ENCODE measurements around the gene DCAF17. TPM values are rescaled to one million over a fixed set of nuclear protein-coding genes. Genes with fewer than 3 reads are reported as not detected.
A peak's percentile ranks its signal among the peaks of the same experiment; 100 is the strongest.
"Not testable (repeated sequence)": the region's sequence is repeated elsewhere in the genome, so short reads cannot be mapped to it uniquely, and the experiment has no call there.

The DCAF17 gene
- total and polyA plus RNA-seq, 3 experiments from 2014 or later, result 11.6 to 19.8 (median 19.3) TPM

GRCh38 chr2:171412571-171413175, 21.4 kb upstream of the DCAF17 start:
- Histone ChIP-seq H3K4me3 (ENCODE audit: low read length) (no peak overlapping the region), H3K36me3 (ENCODE audit: insufficient read depth, low read length) (no peaks in the 10 kb centered on the region), H3K4me1 (ENCODE audit: insufficient read depth, low read length) (peaks cover 4% of the 10 kb centered on the region), H3K27ac (ENCODE audit: low read depth, low read length) (no peak overlapping the region), H3K9me3 (ENCODE audit: low read length) (no peaks in the 10 kb centered on the region), H3K27me3 (ENCODE audit: insufficient read depth, low read length, poor library complexity, severe bottlenecking) (no peaks in the 10 kb centered on the region)
- Mint-ChIP-seq H3K27me3 (no peaks in the 10 kb centered on the region), H3K9me3 (no peaks in the 10 kb centered on the region), H3K36me3 (peaks cover 0 to 3% (median 0%) of the 10 kb centered on the region in 3 donors), H3K4me3 (no peak overlapping the region), H3K27ac (no peak overlapping the region), H3K4me1 (peaks cover 12 to 30% (median 29%) of the 10 kb centered on the region in 3 donors)
- ChIA-PET POLR2A (no interaction called here), CTCF (no interaction called here)
- no peak for DNase-seq

GRCh38 chr2:171414645-171415044, 19.4 kb upstream of the DCAF17 start:
- H3K36me3 ChIP-seq (ENCODE audit: insufficient read depth, low read length); H3K36me3 Mint-ChIP-seq; H3K27me3 ChIP-seq (ENCODE audit: insufficient read depth, low read length, poor library complexity, severe bottlenecking); DNase-seq; H3K27ac ChIP-seq (ENCODE audit: low read depth, low read length); H3K4me3 ChIP-seq (ENCODE audit: low read length); H3K27me3 Mint-ChIP-seq; H3K4me1 ChIP-seq (ENCODE audit: insufficient read depth, low read length); H3K4me3 Mint-ChIP-seq; H3K9me3 ChIP-seq (ENCODE audit: low read length); H3K9me3 Mint-ChIP-seq: not testable (repeated sequence)
- peaks cover 5 to 24% (median 22%) of the 10 kb centered on the region in 3 donors for H3K4me1 Mint-ChIP-seq
- POLR2A ChIA-PET, result interaction anchor here (0.6 to 0.7 kb wide), 2 partner anchors 293 to 327 kb away, joined by 4 to 9 read pairs; no protein-coding TSS in a partner anchor
- peak overlapping the region in 1 of 8 donors; percentile 23 for H3K27ac Mint-ChIP-seq
- CTCF ChIA-PET, result interaction anchor here (0.8 to 2.1 kb wide), 3 partner anchors 411 to 486 kb away, joined by 4 to 6 read pairs (median 4); partner anchors contain the start of gene GORASP2

GRCh38 chr2:171416009-171416926, 17.8 kb upstream of the DCAF17 start:
- H3K4me3 Mint-ChIP-seq, result peak overlapping the region in 3 of 7 donors; percentile 3 to 12 (median 3)
- no peaks in the 10 kb centered on the region for H3K27me3 ChIP-seq (ENCODE audit: insufficient read depth, low read length, poor library complexity, severe bottlenecking)
- H3K27me3 Mint-ChIP-seq, result no peaks in the 10 kb centered on the region
- ChIA-PET POLR2A (interaction anchor here (0.5 to 1.4 kb wide), 3 partner anchors 41 to 485 kb away, joined by 3 to 4 read pairs (median 3); no protein-coding TSS in a partner anchor), CTCF (interaction anchor here (0.6 to 2.5 kb wide), 22 partner anchors 9 to 492 kb away, joined by 3 to 34 read pairs (median 4); partner anchors contain the start of genes DCAF17, GORASP2 and METTL8)
- H3K4me3 ChIP-seq (ENCODE audit: low read length), result no peak overlapping the region
- peaks cover 4% of the 10 kb centered on the region for H3K4me1 ChIP-seq (ENCODE audit: insufficient read depth, low read length)
- H3K9me3 ChIP-seq (ENCODE audit: low read length), result no peaks in the 10 kb centered on the region
- no peaks in the 10 kb centered on the region for H3K9me3 Mint-ChIP-seq
- DNase-seq, result peak; percentile 49 to 84 (median 62)
- H3K36me3 Mint-ChIP-seq, result peaks cover 0 to 3% (median 0%) of the 10 kb centered on the region in 3 donors
- H3K36me3 ChIP-seq (ENCODE audit: insufficient read depth, low read length), result no peaks in the 10 kb centered on the region
- no peak overlapping the region for H3K27ac ChIP-seq (ENCODE audit: low read depth, low read length)
- H3K4me1 Mint-ChIP-seq, result peaks cover 7 to 19% (median 14%) of the 10 kb centered on the region in 3 donors
- H3K27ac Mint-ChIP-seq, result peak overlapping the region in 3 of 8 donors; percentile 17 to 83 (median 27)

DNA sequence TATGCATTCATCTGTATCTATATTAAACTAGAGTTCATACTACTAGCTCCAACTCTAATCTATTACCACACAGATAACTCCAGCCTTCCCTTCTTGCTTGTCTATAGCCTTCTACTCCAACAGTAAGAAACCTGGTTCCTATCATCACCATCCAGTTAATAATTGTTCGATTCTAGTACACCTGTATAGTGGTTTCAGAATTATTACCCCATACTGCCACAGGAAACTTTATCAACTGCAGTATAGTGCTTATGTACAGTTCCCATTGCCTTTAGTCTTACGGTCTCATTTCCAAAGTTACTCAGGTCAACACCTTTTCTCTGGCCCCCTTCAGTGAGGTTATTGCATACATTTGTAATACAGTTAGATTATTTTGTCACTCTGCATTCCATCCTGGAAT, 14.7 kb upstream of the DCAF17 start:
- peaks cover 4% of the 10 kb centered on the region for H3K4me1 ChIP-seq (ENCODE audit: insufficient read depth, low read length)
- Mint-ChIP-seq H3K9me3 (peaks cover 0 to 14% (median 9%) of the 10 kb centered on the region in 5 donors), H3K4me1 (peaks cover 9 to 19% (median 15%) of the 10 kb centered on the region in 3 donors), H3K4me3 (no peak overlapping the region), H3K27ac (peak overlapping the region in 1 of 8 donors; percentile 12), H3K27me3 (peaks cover 0 to 1% of the 10 kb centered on the region in 2 donors), H3K36me3 (peaks cover 2 to 12% (median 4%) of the 10 kb centered on the region in 3 donors)
- H3K9me3 ChIP-seq (ENCODE audit: low read length), result peaks cover 5% of the 10 kb centered on the region
- no peak overlapping the region for H3K27ac ChIP-seq (ENCODE audit: low read depth, low read length)
- no peak overlapping the region for H3K4me3 ChIP-seq (ENCODE audit: low read length)
- no peaks in the 10 kb centered on the region for H3K36me3 ChIP-seq (ENCODE audit: insufficient read depth, low read length)
- POLR2A ChIA-PET, result no interaction called here
- no peaks in the 10 kb centered on the region for H3K27me3 ChIP-seq (ENCODE audit: insufficient read depth, low read length, poor library complexity, severe bottlenecking)
- DNase-seq, result no peak
- CTCF ChIA-PET, result interaction anchor here (4.3 kb wide), 1 partner anchor 447 kb away, joined by 13 read pairs; no protein-coding TSS in a partner anchor

DNA sequence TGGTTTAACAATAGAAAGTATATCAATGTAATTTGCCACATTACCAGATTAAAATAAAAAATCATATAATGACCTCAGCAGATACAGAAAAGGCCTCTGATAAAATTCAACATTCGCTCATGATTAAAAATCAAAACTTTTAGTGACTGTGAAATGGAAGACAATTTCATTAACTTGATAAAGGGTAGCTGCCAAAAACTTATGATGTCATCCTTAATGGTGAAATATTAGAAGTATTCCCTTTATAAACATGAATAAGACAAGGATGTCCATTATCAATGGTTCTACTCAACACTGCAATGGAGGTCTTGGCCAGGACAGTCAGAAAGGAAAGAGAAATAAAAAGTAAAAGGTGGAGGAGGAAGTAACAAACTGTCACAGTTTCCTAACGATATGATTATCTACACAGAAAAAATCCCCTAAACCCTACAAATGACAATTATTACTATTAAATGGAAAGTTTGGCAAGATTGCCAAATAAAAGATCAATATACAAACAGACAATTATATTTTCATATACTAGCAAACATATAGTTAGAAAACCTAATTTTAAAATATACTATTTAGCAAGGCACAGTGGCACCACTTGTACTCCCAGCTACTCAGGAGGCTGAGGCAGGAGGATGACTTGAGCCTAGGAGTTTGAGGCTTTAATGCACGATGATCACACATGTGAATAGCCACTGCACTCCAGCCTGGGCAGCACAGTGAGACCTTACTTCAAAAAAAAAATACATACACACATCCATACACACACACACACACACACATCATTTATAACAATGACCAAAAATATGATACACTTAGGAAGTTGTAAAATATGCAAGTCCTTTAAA, 13.1 kb upstream of the DCAF17 start:
- H3K36me3 Mint-ChIP-seq, result peaks cover 5 to 24% (median 9%) of the 10 kb centered on the region in 3 donors
- peak overlapping the region in 3 of 8 donors; percentile 31 to 95 (median 37) for H3K27ac Mint-ChIP-seq
- no peak overlapping the region for H3K27ac ChIP-seq (ENCODE audit: low read depth, low read length)
- no peak overlapping the region for H3K4me3 Mint-ChIP-seq
- peaks cover under 1% of the 10 kb centered on the region for H3K4me1 ChIP-seq (ENCODE audit: insufficient read depth, low read length)
- POLR2A ChIA-PET, result no interaction called here
- peaks cover 0 to 1% of the 10 kb centered on the region in 2 donors for H3K27me3 Mint-ChIP-seq
- DNase-seq, result no peak
- no peaks in the 10 kb centered on the region for H3K36me3 ChIP-seq (ENCODE audit: insufficient read depth, low read length)
- H3K4me3 ChIP-seq (ENCODE audit: low read length), result no peak overlapping the region
- H3K9me3 Mint-ChIP-seq, result peaks cover 0 to 22% (median 15%) of the 10 kb centered on the region in 5 donors
- CTCF ChIA-PET, result interaction anchor here (1.3 to 4.3 kb wide), 2 partner anchors 449 to 492 kb away, joined by 4 to 13 read pairs; partner anchors contain the start of gene GORASP2
- peaks cover 5% of the 10 kb centered on the region for H3K9me3 ChIP-seq (ENCODE audit: low read length)
- H3K27me3 ChIP-seq (ENCODE audit: insufficient read depth, low read length, poor library complexity, severe bottlenecking), result no peaks in the 10 kb centered on the region
- H3K4me1 Mint-ChIP-seq, result peaks cover 6 to 12% (median 11%) of the 10 kb centered on the region in 3 donors

DNA sequence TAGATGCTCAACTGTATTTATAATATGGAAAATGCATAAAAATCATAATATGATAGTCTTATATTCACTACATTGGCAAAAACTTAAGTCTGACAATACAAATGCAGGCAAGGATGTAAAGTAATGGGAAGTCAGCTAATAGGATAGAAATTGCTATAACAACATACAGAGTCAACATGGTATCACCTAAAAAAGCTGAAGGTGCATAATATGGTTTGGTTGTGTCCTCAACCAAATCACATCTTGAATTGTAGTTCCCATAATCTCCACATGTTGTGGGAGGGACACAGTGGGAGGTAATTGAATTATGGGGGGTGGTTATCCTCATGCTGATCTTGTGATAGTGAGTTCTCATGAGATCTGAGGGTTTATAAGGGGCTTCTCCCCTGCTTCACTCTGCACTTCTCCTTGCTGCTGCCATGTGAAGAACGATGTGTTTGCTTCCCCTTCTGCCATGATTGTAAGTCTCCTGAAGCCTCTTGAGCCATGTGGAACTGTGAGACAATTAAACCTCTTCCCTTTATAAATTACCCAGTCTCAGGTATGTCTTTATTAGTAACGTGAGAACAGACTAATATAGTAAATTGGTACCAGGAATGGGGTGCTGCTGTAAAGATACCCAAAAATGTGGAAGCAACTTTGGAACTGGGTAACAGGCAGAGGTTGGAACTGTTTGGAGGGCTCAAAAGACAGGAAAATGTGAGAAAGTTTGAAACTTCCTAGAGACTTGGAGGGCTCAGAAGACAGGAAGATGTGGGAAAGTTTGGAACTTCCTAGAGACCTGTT, 11.1 kb upstream of the DCAF17 start:
- H3K9me3 ChIP-seq (ENCODE audit: low read length); H3K4me3 Mint-ChIP-seq; H3K27me3 ChIP-seq (ENCODE audit: insufficient read depth, low read length, poor library complexity, severe bottlenecking); H3K4me3 ChIP-seq (ENCODE audit: low read length); H3K4me1 ChIP-seq (ENCODE audit: insufficient read depth, low read length); H3K27me3 Mint-ChIP-seq; DNase-seq; CTCF ChIA-PET; H3K27ac ChIP-seq (ENCODE audit: low read depth, low read length); POLR2A ChIA-PET; H3K4me1 Mint-ChIP-seq; H3K36me3 ChIP-seq (ENCODE audit: insufficient read depth, low read length): not testable (repeated sequence)
- H3K36me3 Mint-ChIP-seq, result peaks cover 9 to 24% (median 9%) of the 10 kb centered on the region in 3 donors
- peaks cover 0 to 22% (median 15%) of the 10 kb centered on the region in 5 donors for H3K9me3 Mint-ChIP-seq
- H3K27ac Mint-ChIP-seq, result peak overlapping the region in 1 of 8 donors; percentile 36

Data from CD8-positive, alpha-beta memory T cell (primary cell).